Trophoblast cell (in vitro differentiated cells and primary cell): ENCODE measurements around the gene PAQR7.
A peak's percentile ranks its signal among the peaks of the same experiment; 100 is the strongest.

Source experiments
- DNase-seq, 2 donors: peaks; one replicate each; pipeline ENCODE4 v3.0.0-alpha.2; 2016
- H2AFZ ChIP-seq: 2 replicates; pipeline ENCODE4 v1.6.1; 2013; ENCODE audit warnings: low read length, moderate library complexity, mild to moderate bottlenecking; ENCODE audit not compliant: insufficient read depth, poor library complexity
- H2AK5ac ChIP-seq: 2 replicates; pipeline ENCODE4 v1.6.1; 2013; ENCODE audit warnings: mild to moderate bottlenecking, low read length
- H2BK120ac ChIP-seq: 2 replicates; pipeline ENCODE4 v1.6.1; 2013; ENCODE audit warnings: low read length, mild to moderate bottlenecking, moderate library complexity; ENCODE audit not compliant: insufficient read depth, poor library complexity
- H2BK12ac ChIP-seq: 2 replicates; pipeline ENCODE4 v1.6.1; 2013; ENCODE audit warnings: mild to moderate bottlenecking, low read length, moderate library complexity
- H2BK5ac ChIP-seq: 2 replicates; pipeline ENCODE4 v1.6.1; 2013; ENCODE audit warnings: low read length, low read depth, moderate library complexity, mild to moderate bottlenecking; ENCODE audit not compliant: poor library complexity
- H3K14ac ChIP-seq: 2 replicates; pipeline ENCODE4 v1.6.1; 2013; ENCODE audit warnings: mild to moderate bottlenecking, low read length
- H3K18ac ChIP-seq: 2 replicates; pipeline ENCODE4 v1.6.1; 2013; ENCODE audit warnings: mild to moderate bottlenecking, low read length
- H3K23ac ChIP-seq: 2 replicates; pipeline ENCODE4 v1.6.1; 2013; ENCODE audit warnings: low read length
- H3K27ac ChIP-seq: 2 replicates; pipeline ENCODE4 v1.5.1; 2013; ENCODE audit warnings: low read depth, mild to moderate bottlenecking, inconsistent platforms, low read length, moderate library complexity
- H3K27me3 ChIP-seq: 2 replicates; pipeline ENCODE4 v1.6.1; 2013; ENCODE audit warnings: inconsistent platforms, mild to moderate bottlenecking, low read length, moderate library complexity; ENCODE audit not compliant: insufficient read depth
- H3K36me3 ChIP-seq, 2 experiments: 1 replicate in 1 of 2; 2 replicates in 1 of 2; pipeline ENCODE4 v1.6.1; 2013; ENCODE audit warnings: low read length in 2 of 2, mild to moderate bottlenecking in 2 of 2, moderate library complexity in 1 of 2; ENCODE audit not compliant: insufficient read depth in 2 of 2, control insufficient read depth in 1 of 2
- H3K4ac ChIP-seq: 2 replicates; pipeline ENCODE4 v1.6.1; 2013; ENCODE audit warnings: low read depth, mild to moderate bottlenecking, low read length, moderate library complexity
- H3K4me1 ChIP-seq, 2 experiments: 1 replicate in 1 of 2; 2 replicates in 1 of 2; pipeline ENCODE4 v1.6.1; 2013; ENCODE audit warnings: low read length in 2 of 2, mild to moderate bottlenecking in 2 of 2, moderate library complexity in 1 of 2; ENCODE audit not compliant: insufficient read depth in 2 of 2, control insufficient read depth in 1 of 2
- H3K4me2 ChIP-seq: 2 replicates; pipeline ENCODE4 v1.6.1; 2013; ENCODE audit warnings: inconsistent platforms, mild to moderate bottlenecking, low read length, moderate library complexity
- H3K4me3 ChIP-seq: 2 replicates; pipeline ENCODE4 v1.5.1; 2013; ENCODE audit warnings: mild to moderate bottlenecking, low read depth, low read length, inconsistent platforms
- H3K79me1 ChIP-seq: one replicate; pipeline ENCODE4 v1.6.1; 2013; ENCODE audit warnings: low read length
- H3K79me2 ChIP-seq: 2 replicates; pipeline ENCODE4 v1.6.1; 2013; ENCODE audit warnings: low read length, mild to moderate bottlenecking; ENCODE audit not compliant: control insufficient read depth, insufficient read depth, poor library complexity
- H3K9ac ChIP-seq: 2 replicates; pipeline ENCODE4 v1.6.1; 2013; ENCODE audit warnings: mild to moderate bottlenecking, low read length
- H3K9me3 ChIP-seq: 2 replicates; pipeline ENCODE4 v1.6.1; 2013; ENCODE audit warnings: low read depth, mild to moderate bottlenecking, control low read depth, inconsistent platforms, low read length; ENCODE audit not compliant: insufficient read depth
- H4K12ac ChIP-seq: 2 replicates; pipeline ENCODE4 v1.6.1; 2013; ENCODE audit warnings: low read depth, mild to moderate bottlenecking, low read length, moderate library complexity
- H4K8ac ChIP-seq: 2 replicates; pipeline ENCODE4 v1.6.1; 2013; ENCODE audit warnings: low read depth, mild to moderate bottlenecking, low read length, moderate library complexity
- H4K91ac ChIP-seq: one replicate; pipeline ENCODE4 v1.6.1; 2013; ENCODE audit warnings: low read depth, mild to moderate bottlenecking, low read length, moderate library complexity
- WGBS: extraction: QIAGEN DNeasy Blood & Tissue Kit; methylation state at CpG from one replicate; pipeline ENCODE4 v1.1.7; 2013; ENCODE audit warnings: missing lambda C conversion rate; ENCODE audit not compliant: insufficient read length, insufficient coverage; ENCODE audit errors: extremely low coverage; 5-methylcytosine and 5-hydroxymethylcytosine counted together

Gene PAQR7

GRCh38 chr1:25834894-25835293 lies 40.6 kb downstream of the PAQR7 start:
- Histone ChIP-seq H3K4ac (no peak overlapping the region), H3K27me3 (no peaks in the 10 kb centered on the region), H3K4me2 (no peak overlapping the region), H3K4me3 (no peak overlapping the region), H3K79me1 (no peaks in the 10 kb centered on the region), H4K12ac (no peak overlapping the region), H3K18ac (no peak overlapping the region), H3K79me2 (no peaks in the 10 kb centered on the region), H4K91ac (no peak overlapping the region), H3K23ac (no peak overlapping the region), H2BK5ac (no peak overlapping the region), H3K27ac (no peak overlapping the region), H2AFZ (no peak overlapping the region), H3K9me3 (no peaks in the 10 kb centered on the region), H4K8ac (no peak overlapping the region), H3K36me3 (peaks cover 9 to 39% of the 10 kb centered on the region in 2 experiments), H3K4me1 (peaks cover 0 to 2% of the 10 kb centered on the region in 2 experiments), H2AK5ac (no peak overlapping the region), H2BK120ac (no peak overlapping the region), H2BK12ac (no peak overlapping the region), H3K14ac (no peak overlapping the region), H3K9ac (no peak overlapping the region)
- DNase-seq: no peak
- whole genome bisulfite sequencing: no CpG with 5 or more reads among the region's 3 CpGs

- WGBS: no CpG with 5 or more reads among the region's 5 CpGs
- Histone ChIP-seq H3K23ac (no peak overlapping the region), H3K9me3 (no peaks in the 10 kb centered on the region), H3K27ac (no peak overlapping the region), H4K91ac (no peak overlapping the region), H4K8ac (no peak overlapping the region), H2BK12ac (no peak overlapping the region), H3K79me1 (no peaks in the 10 kb centered on the region), H2BK120ac (no peak overlapping the region), H3K4me2 (no peak overlapping the region), H3K36me3 (peaks cover 18 to 52% of the 10 kb centered on the region in 2 experiments), H3K9ac (no peak overlapping the region), H3K18ac (no peak overlapping the region), H2AK5ac (no peak overlapping the region), H2BK5ac (no peak overlapping the region), H3K79me2 (no peaks in the 10 kb centered on the region), H3K4me1 (peaks cover 0 to 2% of the 10 kb centered on the region in 2 experiments), H3K4ac (no peak overlapping the region), H3K27me3 (no peaks in the 10 kb centered on the region), H2AFZ (no peak overlapping the region), H3K14ac (no peak overlapping the region), H4K12ac (no peak overlapping the region), H3K4me3 (no peak overlapping the region)
- DNase-seq: peak in 1 of 2 donors; percentile 9
These were observed 42.4 kb downstream of the PAQR7 start for GRCh38 chr1:25833158-25833557.

- H4K8ac ChIP-seq: no peak overlapping the region
- no peak overlapping the region for H3K18ac ChIP-seq
- no peak overlapping the region for H2AFZ ChIP-seq
- H3K4me2 ChIP-seq: no peak overlapping the region
- no peak overlapping the region for H3K27ac ChIP-seq
- no peak overlapping the region for H4K12ac ChIP-seq
- H3K14ac ChIP-seq: no peak overlapping the region
- no peak overlapping the region for H3K9ac ChIP-seq
- no peak overlapping the region for H3K23ac ChIP-seq
- H4K91ac ChIP-seq: no peak overlapping the region
- H3K4me1 ChIP-seq: peaks cover 0 to 2% of the 10 kb centered on the region in 2 experiments
- no peaks in the 10 kb centered on the region for H3K79me2 ChIP-seq
- DNase-seq: peak; percentile 82 to 91
- H3K79me1 ChIP-seq: no peaks in the 10 kb centered on the region
- H2BK5ac ChIP-seq: no peak overlapping the region
- no peaks in the 10 kb centered on the region for H3K9me3 ChIP-seq
- no peak overlapping the region for H2AK5ac ChIP-seq
- H2BK120ac ChIP-seq: no peak overlapping the region
- no peaks in the 10 kb centered on the region for H3K27me3 ChIP-seq
- peaks cover 22 to 58% of the 10 kb centered on the region in 2 experiments for H3K36me3 ChIP-seq
- H2BK12ac ChIP-seq: no peak overlapping the region
- no peak overlapping the region for H3K4me3 ChIP-seq
- WGBS: no CpG with 5 or more reads among the region's 6 CpGs
- no peak overlapping the region for H3K4ac ChIP-seq
These were observed 43.0 kb downstream of the PAQR7 start for GRCh38 chr1:25832336-25833037.

- H3K79me2 ChIP-seq: no peaks in the 10 kb centered on the region
- no peak overlapping the region for H3K9ac ChIP-seq
- no peak overlapping the region for H3K18ac ChIP-seq
- no CpG with 5 or more reads among the region's 5 CpGs for WGBS
- no peak overlapping the region for H3K4me3 ChIP-seq
- H3K27ac ChIP-seq: no peak overlapping the region
- no peak for DNase-seq
- no peak overlapping the region for H4K12ac ChIP-seq
- H3K23ac ChIP-seq: no peak overlapping the region
- H3K4me1 ChIP-seq: peaks cover 0 to 2% of the 10 kb centered on the region in 2 experiments
- H3K14ac ChIP-seq: no peak overlapping the region
- H2BK5ac ChIP-seq: no peak overlapping the region
- H3K4ac ChIP-seq: no peak overlapping the region
- peaks cover 28 to 63% of the 10 kb centered on the region in 2 experiments for H3K36me3 ChIP-seq
- H2BK120ac ChIP-seq: no peak overlapping the region
- no peak overlapping the region for H2BK12ac ChIP-seq
- no peaks in the 10 kb centered on the region for H3K9me3 ChIP-seq
- no peak overlapping the region for H4K91ac ChIP-seq
- H2AFZ ChIP-seq: no peak overlapping the region
- no peak overlapping the region for H3K4me2 ChIP-seq
- H2AK5ac ChIP-seq: no peak overlapping the region
- H3K27me3 ChIP-seq: no peaks in the 10 kb centered on the region
- no peak overlapping the region for H4K8ac ChIP-seq
- H3K79me1 ChIP-seq: no peaks in the 10 kb centered on the region
These were observed 43.8 kb downstream of the PAQR7 start for GRCh38 chr1:25831569-25832196.
